Cardiac muscle cell (in vitro differentiated cells and primary cell): ENCODE data around the gene FFAR2. TPM values are rescaled to one million over a fixed set of nuclear protein-coding genes. Genes with fewer than 3 reads are reported as not detected.

Source experiments
- DNase-seq, 2 donors: peaks; one replicate each; pipeline versions ENCODE4 v3.0.0 to v3.0.0-alpha.2; 2010 to 2017; ENCODE audit warnings: low read depth in 1 of 2, low spot score in 1 of 2
- H3K27ac ChIP-seq: fragments of 200-600 bp; sonication (generic); 2 replicates; pipeline ENCODE4 v1.5.1; 2016
- H3K27me3 ChIP-seq: fragments of 200-600 bp; sonication (generic); 2 replicates; pipeline ENCODE4 v1.6.0; 2016; ENCODE audit warnings: control low read depth
- H3K36me3 ChIP-seq: fragments of 200-600 bp; sonication (generic); 2 replicates; pipeline ENCODE4 v1.5.1; 2016; ENCODE audit warnings: control low read depth
- H3K4me1 ChIP-seq: fragments of 200-600 bp; sonication (generic); 2 replicates; pipeline ENCODE4 v1.8.1; 2017; ENCODE audit warnings: low read depth, mild to moderate bottlenecking, mixed run types
- H3K4me3 ChIP-seq: fragments of 200-600 bp; sonication (generic); 2 replicates; pipeline ENCODE4 v1.5.1; 2016; ENCODE audit warnings: mild to moderate bottlenecking
- H3K9me3 ChIP-seq: fragments of 200-600 bp; sonication (generic); 2 replicates; pipeline ENCODE4 v1.5.1; 2017; ENCODE audit warnings: low read depth, mild to moderate bottlenecking, control low read depth
- CTCF ChIP-seq: IDR thresholded peaks from 2 replicates; pipeline ENCODE4 v1.5.1; 2012; ENCODE audit warnings: low read depth, mild to moderate bottlenecking, low read length
- polyA plus RNA-seq: library from polyadenylated mRNA; unstranded; fragments of >200 nt; fragmentation: Nextera tagmentation; extraction: Ambion mirVana; gene quantifications from 2 replicates; pipeline ENCODE4 v1.2.1, GENCODE V29; 2016
- total RNA-seq: library from RNA; depleted of rRNA; stranded (reverse); fragments of >200 nt; gene quantifications from 2 replicates; pipeline ENCODE4 v1.2.3, GENCODE V29; 2016

Gene FFAR2
- total and polyA plus RNA-seq, 2 experiments from 2014 or later: not detected

DNA sequence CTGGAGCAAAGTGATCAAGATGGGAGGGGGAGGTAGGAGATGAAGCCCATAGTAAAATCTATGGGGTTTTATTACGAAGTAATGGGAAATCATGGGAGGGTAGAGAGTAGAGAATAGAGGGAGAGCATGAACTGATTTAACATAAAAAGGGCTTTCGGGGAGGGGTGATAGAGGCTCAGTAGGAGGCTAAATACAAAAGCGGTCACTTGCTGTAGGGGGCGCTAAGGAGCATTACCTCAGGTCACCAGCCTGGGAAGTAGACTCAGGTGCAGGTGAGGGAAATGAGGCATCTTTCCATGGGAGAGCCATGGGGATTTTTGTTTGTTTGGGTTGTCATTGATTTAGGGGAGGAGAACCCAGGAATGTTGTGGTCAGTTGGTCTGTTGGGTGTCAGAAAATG lies 28.1 kb downstream of the FFAR2 start:
- no peaks in the 10 kb centered on the region for H3K4me1 ChIP-seq
- H3K9me3 ChIP-seq: no peaks in the 10 kb centered on the region
- peak; percentile 10 for TF ChIP-seq CTCF
- H3K27ac ChIP-seq: no peak overlapping the region
- DNase-seq: no peak
- H3K4me3 ChIP-seq: no peak overlapping the region
- no peaks in the 10 kb centered on the region for H3K27me3 ChIP-seq
- H3K36me3 ChIP-seq: no peaks in the 10 kb centered on the region

GRCh38 chr19:35478794-35479677 lies 31.0 kb downstream of the FFAR2 start:
- Histone ChIP-seq H3K9me3 (no peaks in the 10 kb centered on the region), H3K36me3 (no peaks in the 10 kb centered on the region), H3K4me1 (no peaks in the 10 kb centered on the region), H3K4me3 (no peak overlapping the region), H3K27ac (peak overlapping the region; percentile 11), H3K27me3 (no peaks in the 10 kb centered on the region)
- no peak for TF ChIP-seq CTCF
- DNase-seq: peak in 1 of 2 donors; percentile 17

- no peak for TF ChIP-seq CTCF
- no peak overlapping the region for H3K27ac ChIP-seq
- H3K36me3 ChIP-seq: no peaks in the 10 kb centered on the region
- no peak overlapping the region for H3K4me3 ChIP-seq
- no peak for DNase-seq
- no peaks in the 10 kb centered on the region for H3K9me3 ChIP-seq
- no peaks in the 10 kb centered on the region for H3K27me3 ChIP-seq
- H3K4me1 ChIP-seq: peaks cover 7% of the 10 kb centered on the region
Observed at GRCh38 chr19:35483089-35483488, 35.0 kb downstream of the FFAR2 start.

DNA sequence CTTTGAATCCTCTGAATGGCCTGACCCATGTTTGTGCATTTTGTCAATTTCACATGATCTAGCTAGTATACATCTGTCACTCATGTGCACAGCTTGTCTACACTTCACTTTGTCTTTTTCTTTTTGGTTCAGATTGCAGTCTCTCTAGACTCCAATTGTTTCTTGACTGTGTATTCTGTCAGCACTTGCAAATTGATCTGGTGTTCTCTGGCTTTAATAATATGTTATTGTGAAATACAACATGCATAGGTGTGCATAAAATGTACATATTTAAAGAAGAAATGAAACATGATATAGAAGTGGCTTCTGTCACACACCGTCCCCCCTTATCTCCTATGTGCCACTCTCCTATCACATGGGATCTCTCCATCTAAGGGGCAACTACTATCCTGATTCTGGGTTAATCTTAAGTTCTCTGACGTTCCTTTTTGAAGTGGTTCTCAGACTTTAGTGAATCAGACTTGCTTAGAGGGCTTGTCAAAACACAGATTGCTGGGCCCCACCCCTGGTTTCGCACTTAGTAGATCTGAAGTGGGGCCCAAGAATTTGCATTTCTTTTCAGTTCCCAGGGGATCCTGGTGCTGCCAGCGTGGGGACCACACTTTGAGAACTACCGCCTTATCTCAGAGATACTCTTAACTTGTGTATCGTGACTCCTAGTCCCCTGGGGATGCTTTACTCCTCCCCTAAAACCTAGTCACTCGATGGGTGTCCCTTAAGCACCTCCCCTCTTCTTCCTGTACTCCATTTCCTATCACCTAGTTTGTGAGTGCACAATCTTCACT lies 36.4 kb downstream of the FFAR2 start:
- no peak for TF ChIP-seq CTCF
- no peaks in the 10 kb centered on the region for H3K36me3 ChIP-seq
- no peak for DNase-seq

DNA sequence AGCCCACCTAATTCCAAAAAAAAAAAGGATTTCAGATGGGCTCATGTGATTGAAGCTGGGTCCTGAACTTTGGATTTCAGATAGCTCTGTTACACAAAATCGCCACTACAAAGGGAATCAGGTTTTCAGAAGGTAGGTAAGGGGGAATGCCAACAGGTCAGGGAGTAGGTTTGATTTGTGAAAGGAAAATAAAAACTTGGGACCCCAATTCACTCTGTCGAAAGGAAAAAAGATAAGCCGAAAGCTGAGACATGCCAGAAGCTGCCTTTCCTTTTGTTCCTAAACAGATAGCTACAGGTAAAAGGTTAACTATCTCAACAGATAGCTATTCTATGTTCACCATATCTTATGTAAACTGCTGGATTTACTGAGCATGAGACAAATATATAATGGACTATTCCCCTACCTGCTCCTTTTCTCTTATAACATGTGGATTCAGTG lies 38.2 kb downstream of the FFAR2 start:
- no peak overlapping the region for H3K4me3 ChIP-seq
- no peak for TF ChIP-seq CTCF
- no peaks in the 10 kb centered on the region for H3K36me3 ChIP-seq
- no peak for DNase-seq
- H3K27me3 ChIP-seq: no peaks in the 10 kb centered on the region
- no peaks in the 10 kb centered on the region for H3K9me3 ChIP-seq
- H3K27ac ChIP-seq: no peak overlapping the region
- H3K4me1 ChIP-seq: peaks cover 7% of the 10 kb centered on the region

More for the DNA sequence above, 36.4 kb downstream of the FFAR2 start:
- Histone ChIP-seq H3K4me1 (peaks cover 7% of the 10 kb centered on the region), H3K9me3 (no peaks in the 10 kb centered on the region), H3K27me3 (no peaks in the 10 kb centered on the region), H3K27ac (no peak overlapping the region), H3K4me3 (no peak overlapping the region)
